ENCODE results near the gene SMYD3.

The SMYD3 gene

GRCh38 chr1:245901565-245901964 lies 605.5 kb downstream of the SMYD3 start:
- DNase-seq (ENCODE audit: low spot score) = no peak

GRCh38 chr1:245901037-245901436 lies 606.0 kb downstream of the SMYD3 start:
- no peak for DNase-seq (ENCODE audit: low spot score)

GRCh38 chr1:245898581-245898980 lies 608.5 kb downstream of the SMYD3 start:
- DNase-seq (ENCODE audit: low spot score) = no peak

- DNase-seq (ENCODE audit: low spot score) = no peak
Measured at GRCh38 chr1:245896258-245896657, 610.8 kb downstream of the SMYD3 start.

GRCh38 chr1:245895455-245895959 lies 611.6 kb downstream of the SMYD3 start:
- DNase-seq (ENCODE audit: low spot score) = no peak

- no peak for DNase-seq (ENCODE audit: low spot score)
Measured at GRCh38 chr1:245894843-245895242, 612.2 kb downstream of the SMYD3 start.

GRCh38 chr1:245893025-245893424 lies 614.1 kb downstream of the SMYD3 start:
- no peak for DNase-seq (ENCODE audit: low spot score)

GRCh38 chr1:245888809-245889208 lies 618.3 kb downstream of the SMYD3 start:
- peak; percentile 19 for DNase-seq (ENCODE audit: low spot score)

GRCh38 chr1:245887829-245888228 lies 619.2 kb downstream of the SMYD3 start:
- no peak for DNase-seq (ENCODE audit: low spot score)

- DNase-seq (ENCODE audit: low spot score) = no peak
Measured at GRCh38 chr1:245881767-245882391, 625.2 kb downstream of the SMYD3 start.

GRCh38 chr1:245880754-245881403 lies 626.2 kb downstream of the SMYD3 start:
- DNase-seq (ENCODE audit: low spot score) = peak; percentile 74

GRCh38 chr1:245879091-245879490 lies 628.0 kb downstream of the SMYD3 start:
- no peak for DNase-seq (ENCODE audit: low spot score)

GRCh38 chr1:245878585-245878984 lies 628.5 kb downstream of the SMYD3 start:
- DNase-seq (ENCODE audit: low spot score) = no peak

- no peak for DNase-seq (ENCODE audit: low spot score)
Measured at GRCh38 chr1:245877976-245878375, 629.1 kb downstream of the SMYD3 start.

- no peak for DNase-seq (ENCODE audit: low spot score)
Measured at GRCh38 chr1:245876586-245876985, 630.5 kb downstream of the SMYD3 start.

- no peak for DNase-seq (ENCODE audit: low spot score)
Measured at GRCh38 chr1:245875581-245876261, 631.4 kb downstream of the SMYD3 start.

GRCh38 chr1:245874942-245875580 lies 632.0 kb downstream of the SMYD3 start:
- peak; percentile 82 for DNase-seq (ENCODE audit: low spot score)

- DNase-seq (ENCODE audit: low spot score) = no peak
Measured at GRCh38 chr1:245873883-245874671, 633.0 kb downstream of the SMYD3 start.

- DNase-seq (ENCODE audit: low spot score) = no peak
Measured at GRCh38 chr1:245873068-245873467, 634.0 kb downstream of the SMYD3 start.

- no peak for DNase-seq (ENCODE audit: low spot score)
Measured at GRCh38 chr1:245872475-245872874, 634.6 kb downstream of the SMYD3 start.

GRCh38 chr1:245871915-245872314 lies 635.2 kb downstream of the SMYD3 start:
- peak; percentile 72 for DNase-seq (ENCODE audit: low spot score)

- no peak for DNase-seq (ENCODE audit: low spot score)
Measured at GRCh38 chr1:245871191-245871590, 635.9 kb downstream of the SMYD3 start.

Data from AG20443 (cell line).